Mesenchymal stem cell (in vitro differentiated cells and primary cell): ENCODE measurements around the gene CD79B.
"Not testable (repeated sequence)": the region's sequence is repeated elsewhere in the genome, so short reads cannot be mapped to it uniquely, and the experiment has no call there.

Experiments used
- DNase-seq: peaks from one replicate; pipeline ENCODE4 v3.0.0-alpha.2; 2013
- H2AFZ ChIP-seq: one replicate; pipeline ENCODE4 v1.6.1; 2013; ENCODE audit warnings: low read depth, mild to moderate bottlenecking, control low read depth, inconsistent platforms, low read length, moderate library complexity
- H2AK5ac ChIP-seq: 2 replicates; pipeline ENCODE4 v1.6.1; 2013; ENCODE audit warnings: low read length, moderate library complexity, mild to moderate bottlenecking, inconsistent platforms; ENCODE audit not compliant: severe bottlenecking
- H2BK120ac ChIP-seq: one replicate; pipeline ENCODE4 v1.6.1; 2013; ENCODE audit warnings: low read depth, mild to moderate bottlenecking, inconsistent platforms, low read length, moderate library complexity
- H2BK12ac ChIP-seq, 2 experiments: one replicate each; pipeline ENCODE4 v1.6.1; 2013; ENCODE audit warnings: inconsistent platforms in 2 of 2, low read length in 2 of 2, mild to moderate bottlenecking in 2 of 2, moderate library complexity in 2 of 2, control low read depth in 1 of 2
- H2BK15ac ChIP-seq: one replicate; pipeline ENCODE4 v1.6.1; 2013; ENCODE audit warnings: mild to moderate bottlenecking, low read depth, inconsistent platforms; ENCODE audit not compliant: poor library complexity, severe bottlenecking
- H2BK5ac ChIP-seq: 2 replicates; pipeline ENCODE4 v1.6.1; 2013; ENCODE audit warnings: low read depth, mild to moderate bottlenecking, low read length, control low read depth, inconsistent platforms; ENCODE audit not compliant: poor library complexity, severe bottlenecking
- H3K14ac ChIP-seq, 2 experiments: one replicate each; pipeline ENCODE4 v1.6.1; 2013; ENCODE audit warnings: inconsistent platforms in 2 of 2, low read length in 2 of 2, control low read depth in 1 of 2, mild to moderate bottlenecking in 1 of 2, moderate library complexity in 1 of 2
- H3K18ac ChIP-seq, 2 experiments: one replicate each; pipeline ENCODE4 v1.6.1; 2013; ENCODE audit warnings: inconsistent platforms in 2 of 2, low read length in 2 of 2, control low read depth in 1 of 2, low read depth in 1 of 2, mild to moderate bottlenecking in 1 of 2
- H3K23ac ChIP-seq, 2 experiments: one replicate each; pipeline ENCODE4 v1.6.1; 2013; ENCODE audit warnings: inconsistent platforms in 2 of 2, low read length in 2 of 2, mild to moderate bottlenecking in 2 of 2, moderate library complexity in 2 of 2, control low read depth in 1 of 2
- H3K27ac ChIP-seq: 2 replicates; pipeline ENCODE4 v1.5.1; 2013; ENCODE audit warnings: mild to moderate bottlenecking, moderate library complexity, low read length, control low read depth, inconsistent platforms; ENCODE audit not compliant: poor library complexity, severe bottlenecking
- H3K27me3 ChIP-seq, 2 experiments: 2 replicates each; pipeline versions ENCODE4 v1.6.1 to v1.7.0; 2013; ENCODE audit warnings: low read length in 2 of 2, mild to moderate bottlenecking in 2 of 2, moderate library complexity in 2 of 2, control low read depth in 1 of 2, inconsistent platforms in 1 of 2; ENCODE audit not compliant: control insufficient read depth in 1 of 2, insufficient read depth in 1 of 2
- H3K36me3 ChIP-seq, 2 experiments: 2 replicates each; pipeline versions ENCODE4 v1.6.1 to v1.7.0; 2013; ENCODE audit warnings: low read length in 2 of 2, control low read depth in 1 of 2, inconsistent platforms in 1 of 2, low read depth in 1 of 2, mild to moderate bottlenecking in 1 of 2; ENCODE audit not compliant: insufficient read depth in 2 of 2, control insufficient read depth in 1 of 2
- H3K4ac ChIP-seq, 2 experiments: one replicate each; pipeline ENCODE4 v1.6.1; 2013; ENCODE audit warnings: inconsistent platforms in 2 of 2, low read length in 2 of 2, mild to moderate bottlenecking in 2 of 2, moderate library complexity in 2 of 2, control low read depth in 1 of 2, low read depth in 1 of 2
- H3K4me1 ChIP-seq: 2 replicates; pipeline ENCODE4 v1.6.1; 2013; ENCODE audit warnings: low read depth, low read length, control low read depth; ENCODE audit not compliant: control insufficient read depth, insufficient read depth
- H3K4me2 ChIP-seq: 2 replicates; pipeline ENCODE4 v1.6.1; 2013; ENCODE audit warnings: low read length, mild to moderate bottlenecking, inconsistent platforms; ENCODE audit not compliant: poor library complexity, severe bottlenecking
- H3K4me3 ChIP-seq, 2 experiments: 2 replicates each; pipeline versions ENCODE4 v1.5.1 to v1.7.0; 2013; ENCODE audit warnings: low read length in 2 of 2, mild to moderate bottlenecking in 2 of 2, control low read depth in 1 of 2, low read depth in 1 of 2; ENCODE audit not compliant: insufficient read depth in 1 of 2
- H3K79me1 ChIP-seq: replicated peaks from 2 replicates; pipeline ENCODE4 v1.6.1; 2013; ENCODE audit warnings: mild to moderate bottlenecking, control low read depth, low read length, inconsistent platforms; ENCODE audit not compliant: poor library complexity, severe bottlenecking
- H3K9ac ChIP-seq: 2 replicates; pipeline ENCODE4 v1.7.0; 2013; ENCODE audit warnings: mild to moderate bottlenecking, low read length, moderate library complexity
- H3K9me3 ChIP-seq: 2 replicates; pipeline ENCODE4 v1.7.0; 2013; ENCODE audit warnings: mild to moderate bottlenecking, low read length; ENCODE audit not compliant: control insufficient read depth
- H4K8ac ChIP-seq: one replicate; pipeline ENCODE4 v1.6.1; 2013; ENCODE audit warnings: inconsistent platforms, mild to moderate bottlenecking, low read length, moderate library complexity
- H4K91ac ChIP-seq: one replicate; pipeline ENCODE4 v1.6.1; 2013; ENCODE audit warnings: mild to moderate bottlenecking, low read length, inconsistent platforms
- WGBS: methylation state at CpG from one replicate; pipeline ENCODE4 v1.1.7; 2013; ENCODE audit warnings: mixed read lengths; 5-methylcytosine and 5-hydroxymethylcytosine counted together

Gene CD79B

DNA sequence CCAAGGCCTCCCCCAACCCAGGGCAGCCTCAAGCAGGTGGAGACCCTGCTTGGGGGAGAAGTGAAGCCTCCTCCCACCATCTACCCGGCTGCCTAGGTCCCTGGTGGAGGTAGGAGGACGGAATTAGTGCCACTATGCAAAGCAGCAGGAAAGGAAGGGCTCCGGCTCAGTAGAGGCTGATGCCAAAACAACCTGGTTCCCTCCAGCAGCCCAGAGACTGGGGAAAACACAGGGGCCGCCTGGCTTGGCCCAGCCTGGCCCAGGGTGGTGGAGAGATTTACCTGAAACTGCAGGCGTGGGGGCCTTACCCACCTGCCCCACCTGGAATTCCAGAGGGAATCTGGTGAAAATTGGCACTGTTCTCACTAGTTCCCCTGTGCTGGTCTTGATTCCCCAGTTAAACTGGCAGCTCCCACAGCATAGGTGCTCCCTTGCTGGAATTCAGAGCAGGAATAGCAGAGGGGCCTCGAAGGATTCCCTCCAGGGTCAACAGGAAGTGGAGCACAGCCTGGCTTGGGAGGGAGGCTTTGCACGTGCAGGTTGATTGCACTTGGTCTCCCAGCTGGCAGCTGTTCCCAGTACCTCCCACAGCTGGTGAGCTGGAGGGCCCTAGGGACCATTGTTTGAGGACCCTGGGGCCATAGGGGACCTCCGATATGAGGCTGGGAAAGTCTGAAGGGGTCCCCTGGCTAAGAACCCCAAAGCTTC lies 4.5 kb downstream of the CD79B start:
- H3K36me3 ChIP-seq: no peaks in the 10 kb centered on the region
- no peaks in the 10 kb centered on the region for H3K4me1 ChIP-seq
- no peak overlapping the region for H3K14ac ChIP-seq
- no peak overlapping the region for H4K91ac ChIP-seq
- H2AK5ac ChIP-seq: no peak overlapping the region
- peaks cover 3 to 23% of the 10 kb centered on the region in 2 experiments for H3K27me3 ChIP-seq
- no peak overlapping the region for H2BK5ac ChIP-seq
- no peaks in the 10 kb centered on the region for H3K9me3 ChIP-seq
- H2BK15ac ChIP-seq: no peak overlapping the region
- no peak overlapping the region for H3K27ac ChIP-seq
- H3K23ac ChIP-seq: no peak overlapping the region
- no peaks in the 10 kb centered on the region for H3K79me1 ChIP-seq
- H2BK12ac ChIP-seq: no peak overlapping the region
- no peak overlapping the region for H3K4ac ChIP-seq
- H4K8ac ChIP-seq: no peak overlapping the region
- no peak overlapping the region for H2AFZ ChIP-seq
- no peak overlapping the region for H3K4me2 ChIP-seq
- H2BK120ac ChIP-seq: no peak overlapping the region
- 60% methylated on average over 7 of the region's 8 CpGs for WGBS
- H3K9ac ChIP-seq: no peak overlapping the region
- DNase-seq: no peak
- H3K4me3 ChIP-seq: no peak overlapping the region
- no peak overlapping the region for H3K18ac ChIP-seq

DNA sequence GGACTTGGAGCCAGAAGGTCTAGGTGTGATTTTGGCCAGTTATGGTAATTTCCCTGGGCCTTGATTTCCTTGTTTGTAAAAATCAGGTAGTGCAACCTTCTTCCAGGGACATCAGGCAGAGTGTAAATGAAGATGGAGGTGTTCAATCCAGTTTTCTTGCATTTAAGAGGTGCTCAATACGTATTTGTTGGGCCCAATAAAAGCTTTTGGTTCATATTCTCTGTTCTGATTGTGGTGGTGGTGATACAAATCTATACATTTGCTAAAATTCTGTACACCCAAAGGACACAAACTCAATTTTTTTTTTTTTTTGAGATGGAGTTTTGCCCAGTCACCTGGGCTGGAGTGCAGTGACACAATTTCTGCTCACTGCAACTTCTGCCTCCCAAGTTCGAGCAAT lies 6.0 kb downstream of the CD79B start:
- Histone ChIP-seq H2BK120ac (no peak overlapping the region), H3K4ac (no peak overlapping the region), H3K9ac (no peak overlapping the region), H3K4me3 (no peak overlapping the region), H4K91ac (no peak overlapping the region), H2BK15ac (no peak overlapping the region), H3K36me3 (no peaks in the 10 kb centered on the region), H3K18ac (no peak overlapping the region), H2BK5ac (no peak overlapping the region), H3K9me3 (no peaks in the 10 kb centered on the region), H2BK12ac (no peak overlapping the region), H3K14ac (no peak overlapping the region), H2AK5ac (no peak overlapping the region), H4K8ac (no peak overlapping the region), H3K27ac (no peak overlapping the region), H3K23ac (no peak overlapping the region), H3K4me1 (no peaks in the 10 kb centered on the region), H3K79me1 (no peaks in the 10 kb centered on the region), H3K27me3 (peaks cover 3 to 14% of the 10 kb centered on the region in 2 experiments), H3K4me2 (no peak overlapping the region), H2AFZ (no peak overlapping the region)
- WGBS: 100% methylated on average over 1 of the region's 2 CpGs
- DNase-seq: no peak

DNA sequence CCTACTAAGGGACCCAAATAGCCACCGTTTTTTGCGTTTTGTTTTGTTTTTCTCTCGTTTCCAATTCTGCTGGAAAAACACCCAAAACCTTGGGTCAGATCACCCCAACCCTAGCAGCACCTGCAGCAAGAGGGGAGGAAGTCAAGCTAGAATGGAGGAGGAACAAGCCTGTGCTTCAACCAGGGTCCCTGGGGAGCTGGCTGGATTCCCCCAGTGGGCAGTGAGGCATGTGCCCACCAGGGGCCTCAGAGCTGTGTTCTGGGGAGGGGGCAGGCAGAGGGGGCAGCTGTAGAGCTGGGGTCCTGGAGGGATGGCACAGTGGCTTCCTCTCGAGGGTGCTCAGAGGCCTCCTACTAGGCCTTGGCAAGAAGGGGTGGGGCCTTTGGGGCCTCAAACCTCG lies 6.5 kb downstream of the CD79B start:
- WGBS: 20% methylated on average over 1 of the region's 5 CpGs
- Histone ChIP-seq H3K4ac (no peak overlapping the region), H3K27me3 (peaks cover 3 to 14% of the 10 kb centered on the region in 2 experiments), H4K91ac (no peak overlapping the region), H3K14ac (no peak overlapping the region), H3K9ac (no peak overlapping the region), H3K27ac (no peak overlapping the region), H3K79me1 (no peaks in the 10 kb centered on the region), H2AFZ (no peak overlapping the region), H3K36me3 (no peaks in the 10 kb centered on the region), H2BK5ac (no peak overlapping the region), H4K8ac (no peak overlapping the region), H3K4me1 (no peaks in the 10 kb centered on the region), H2BK15ac (no peak overlapping the region), H3K18ac (no peak overlapping the region), H2BK12ac (no peak overlapping the region), H3K4me2 (no peak overlapping the region), H3K4me3 (no peak overlapping the region), H2AK5ac (no peak overlapping the region), H3K9me3 (no peaks in the 10 kb centered on the region), H3K23ac (no peak overlapping the region), H2BK120ac (no peak overlapping the region)
- no peak for DNase-seq

DNA sequence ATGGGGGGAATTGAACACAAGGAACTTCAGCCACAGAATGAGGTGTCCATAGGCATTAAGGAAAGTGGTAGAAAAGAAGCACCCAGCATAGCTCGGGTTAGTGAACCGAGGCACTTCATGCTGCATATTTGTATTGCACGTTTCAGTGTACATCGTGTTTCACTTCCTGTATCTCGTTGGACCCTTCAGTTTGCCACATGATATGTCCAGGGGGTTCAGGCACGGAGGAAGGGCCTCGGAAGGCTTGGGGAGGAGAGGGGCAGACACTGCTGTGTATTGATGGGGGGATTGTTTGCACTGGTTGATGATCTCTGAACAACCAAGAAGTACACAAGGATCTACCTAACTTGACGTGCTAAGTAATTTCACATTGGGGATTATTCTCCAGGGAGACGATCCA lies 9.7 kb downstream of the CD79B start:
- H3K14ac ChIP-seq, H2BK12ac ChIP-seq, H3K27ac ChIP-seq, H3K23ac ChIP-seq, H4K8ac ChIP-seq, H3K79me1 ChIP-seq, H3K4me1 ChIP-seq, H4K91ac ChIP-seq, H3K9me3 ChIP-seq, H2AK5ac ChIP-seq, H2BK120ac ChIP-seq, H2BK5ac ChIP-seq, DNase-seq, H3K9ac ChIP-seq, H3K4me2 ChIP-seq, H2AFZ ChIP-seq, H3K18ac ChIP-seq, H3K4ac ChIP-seq, H2BK15ac ChIP-seq, H3K36me3 ChIP-seq, H3K4me3 ChIP-seq: not testable (repeated sequence)
- peaks cover 16 to 22% of the 10 kb centered on the region in 2 experiments for H3K27me3 ChIP-seq
- WGBS: 91% methylated on average over 7 of the region's 9 CpGs
